GM21360 (cell line): Measurements from ENCODE around the gene TMEM135.
A peak's percentile ranks its signal among the peaks of the same experiment; 100 is the strongest.
"Not testable (repeated sequence)": the region's sequence is repeated elsewhere in the genome, so short reads cannot be mapped to it uniquely, and the experiment has no call there.

Source experiments
- ATAC-seq: cut with Tn5 transposase; IDR thresholded peaks from one replicate; pipeline ENCODE4 v1.9.1; 2021; ENCODE audit warnings: mild to moderate bottlenecking, moderate library complexity; ENCODE audit not compliant: unreplicated experiment

TMEM135 gene

DNA sequence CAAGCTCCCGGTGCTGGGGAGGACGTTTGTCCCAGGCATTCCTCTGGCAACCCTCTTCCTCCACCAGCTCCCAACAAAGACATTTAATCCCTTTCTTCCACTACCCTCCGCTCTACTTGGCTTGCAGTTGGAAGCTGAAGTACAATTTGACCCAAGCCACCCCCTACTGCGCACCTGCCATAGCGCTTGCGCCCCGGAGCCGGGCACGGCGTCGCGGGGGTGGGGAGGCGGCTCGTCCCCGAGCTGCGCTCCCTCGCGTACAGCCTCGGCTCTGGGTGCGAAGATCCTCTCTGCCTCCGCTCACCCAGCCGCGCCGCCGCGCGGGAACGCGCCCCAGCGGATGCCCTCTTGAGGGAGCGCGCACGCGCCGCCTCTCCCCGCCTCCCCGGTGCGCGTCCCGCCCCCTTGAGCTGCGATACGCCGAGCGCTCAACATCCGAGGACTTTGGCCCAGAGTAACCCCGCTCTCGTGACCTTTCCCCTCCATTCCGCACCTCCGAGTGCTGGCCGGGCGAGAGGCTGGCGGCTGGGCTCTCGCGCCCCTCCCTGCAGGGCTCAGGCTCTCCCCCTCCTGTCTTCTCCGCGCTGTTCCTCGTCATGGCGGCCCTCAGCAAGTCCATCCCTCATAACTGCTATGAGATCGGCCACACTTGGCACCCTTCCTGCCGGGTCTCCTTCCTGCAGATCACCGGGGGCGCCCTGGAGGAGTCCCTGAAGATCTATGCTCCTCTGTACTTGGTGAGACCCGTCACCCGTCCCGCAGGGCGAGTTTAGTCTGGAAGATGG, at the start of gene TMEM135:
TSS of gene TMEM135 (plus strand) at position 485 of the 785 bp plus-strand sequence. CDS start at position 597, 112 bp downstream.
- ATAC-seq, result peak; percentile 99

DNA sequence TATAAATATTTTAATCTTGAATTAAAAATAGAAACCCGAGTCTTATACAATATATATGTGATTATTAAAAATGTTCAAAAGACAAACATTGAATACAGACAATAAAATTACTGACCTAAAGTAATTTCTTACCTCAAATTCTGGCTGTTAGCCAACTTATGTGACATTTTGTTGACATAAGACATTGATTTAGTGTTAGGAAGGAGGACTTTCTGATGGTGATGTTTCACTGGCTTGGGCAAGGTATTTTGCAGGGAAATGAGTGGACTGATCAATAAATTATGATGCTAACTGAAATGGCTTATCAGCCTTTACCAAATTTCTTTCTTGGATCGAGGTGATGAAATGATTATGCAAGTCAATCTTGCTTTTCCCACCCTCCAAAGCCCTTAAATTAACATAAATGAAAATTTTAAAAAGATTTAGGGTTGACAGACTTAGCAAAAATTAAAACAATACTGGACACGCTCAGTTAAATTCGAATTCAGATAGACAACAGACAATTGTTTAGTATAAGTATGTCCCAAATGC, 49.3 kb upstream of the TMEM135 start:
- ATAC-seq, result no peak

DNA sequence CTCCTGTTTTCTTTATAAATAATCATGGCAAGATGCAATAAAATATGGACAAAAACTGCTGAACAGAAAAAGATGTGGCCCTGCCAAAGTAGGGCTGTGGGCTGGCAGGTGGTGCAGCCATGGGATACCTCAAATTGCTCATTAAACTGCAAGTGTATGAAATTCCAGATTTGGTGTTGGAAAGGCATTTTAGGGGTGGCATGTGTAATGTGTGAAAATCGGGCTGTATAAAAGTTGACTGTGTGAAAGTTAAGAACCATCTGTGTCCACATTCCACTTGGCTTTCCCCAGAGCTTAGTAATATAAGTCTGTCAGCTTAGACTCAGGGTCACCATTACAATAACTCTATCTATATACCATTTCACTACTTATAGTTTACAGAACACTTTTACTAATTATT, 47.7 kb upstream of the TMEM135 start:
- ATAC-seq, result no peak

DNA sequence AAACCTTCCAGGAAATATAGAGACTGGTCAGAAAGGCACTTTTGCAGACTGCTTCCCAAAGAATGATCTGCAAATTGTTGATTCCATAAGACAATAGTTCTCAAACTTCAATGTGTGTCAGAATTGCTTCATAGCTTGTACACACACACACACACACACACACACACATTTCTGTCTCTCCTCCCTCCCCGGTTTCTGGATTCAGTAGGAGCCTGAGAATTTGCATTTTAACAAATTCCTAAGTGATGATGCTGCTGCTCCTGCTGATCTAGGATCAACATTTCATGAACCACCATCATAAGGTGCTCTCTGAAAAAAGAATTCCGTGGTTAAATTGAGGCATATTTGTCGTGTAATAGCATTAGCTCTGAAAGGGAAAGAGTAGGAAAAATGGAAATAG, 47.2 kb upstream of the TMEM135 start:
- no peak for ATAC-seq

DNA sequence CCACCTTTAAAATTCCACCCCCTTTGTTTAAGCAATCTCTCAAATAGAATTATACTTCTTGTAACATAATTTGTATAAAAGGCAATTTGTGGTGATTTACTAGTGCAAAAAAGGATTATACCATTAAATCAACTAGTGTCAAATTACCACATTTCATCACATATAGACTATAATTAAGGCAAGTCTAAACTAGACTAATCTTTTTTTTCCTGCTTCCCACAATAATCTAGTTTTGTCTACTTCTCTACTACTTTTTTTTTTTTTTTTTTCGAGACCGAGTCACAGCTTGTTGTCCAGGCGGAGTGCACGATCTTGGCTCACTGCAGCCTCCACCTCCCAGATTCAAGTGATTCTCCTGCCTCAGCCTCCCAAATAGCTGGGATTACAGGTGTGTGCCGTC, 46.4 kb upstream of the TMEM135 start:
- no peak for ATAC-seq

DNA sequence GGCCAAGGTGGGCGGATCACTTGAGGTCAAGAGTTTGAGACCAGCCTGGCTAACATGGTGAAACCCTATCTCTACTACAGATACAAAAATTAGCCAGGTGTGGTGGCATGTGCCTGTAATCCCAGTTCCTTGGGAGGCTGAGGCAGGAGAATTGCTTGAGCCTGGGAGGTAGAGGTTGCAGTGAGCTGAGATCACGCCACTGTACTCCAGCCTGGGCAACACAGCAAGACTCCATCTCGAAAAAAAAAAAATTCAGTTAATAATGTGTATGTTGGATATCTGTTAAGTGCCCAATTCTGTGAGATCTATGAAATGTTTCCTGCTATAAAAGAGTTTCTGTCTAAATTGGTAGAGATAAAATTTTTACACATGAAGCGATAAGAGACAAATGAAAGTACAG, 45.4 kb upstream of the TMEM135 start:
- not testable (repeated sequence) for ATAC-seq

DNA sequence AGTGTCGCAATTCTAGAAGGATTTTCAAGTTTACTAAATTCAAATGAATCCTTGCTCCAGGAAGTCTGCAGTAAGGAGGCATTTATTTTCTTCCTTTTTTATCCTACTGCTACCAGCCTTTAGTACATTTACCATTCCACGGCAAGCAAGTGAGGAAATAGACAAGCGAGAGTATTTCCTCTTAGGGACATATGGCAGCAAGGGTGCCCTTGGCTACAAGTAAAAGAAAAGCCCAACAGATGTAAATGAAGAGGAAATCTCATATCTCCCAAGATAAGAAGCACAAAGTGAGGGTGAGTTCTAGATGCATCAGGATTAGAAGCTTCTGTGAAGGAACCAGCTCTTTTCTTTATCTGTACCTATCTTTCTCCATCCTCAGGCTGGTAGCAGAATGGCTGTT, 44.7 kb upstream of the TMEM135 start:
- ATAC-seq, result no peak

DNA sequence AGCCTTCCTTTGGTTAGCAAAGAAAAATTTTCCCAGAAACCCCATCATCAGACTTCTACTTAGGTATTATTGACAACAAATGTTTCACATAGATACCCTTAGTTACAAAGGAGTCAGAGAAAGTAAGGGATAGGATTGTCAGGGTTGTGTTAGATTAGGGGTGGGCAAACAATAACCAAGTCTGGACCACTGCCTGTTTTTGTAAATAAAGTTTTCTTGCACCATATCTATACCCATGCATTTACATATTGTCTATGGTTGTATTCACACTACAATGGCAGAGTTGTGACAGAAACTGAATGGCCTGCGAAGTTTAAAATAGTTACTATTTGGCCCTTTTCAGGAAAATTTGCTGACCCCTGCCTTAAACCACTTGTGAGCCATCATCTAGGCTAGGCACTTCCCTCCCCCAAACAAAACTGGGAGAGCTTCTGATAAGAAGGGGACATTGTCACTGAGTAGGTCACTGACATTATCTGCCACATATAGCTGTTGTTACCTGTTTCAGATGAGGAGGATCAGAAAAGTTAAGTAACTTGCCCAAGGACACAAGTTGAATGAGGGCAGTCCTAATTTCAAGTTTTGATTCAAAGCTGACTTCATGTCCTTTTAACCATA, 40.7 kb upstream of the TMEM135 start:
- ATAC-seq, result no peak

DNA sequence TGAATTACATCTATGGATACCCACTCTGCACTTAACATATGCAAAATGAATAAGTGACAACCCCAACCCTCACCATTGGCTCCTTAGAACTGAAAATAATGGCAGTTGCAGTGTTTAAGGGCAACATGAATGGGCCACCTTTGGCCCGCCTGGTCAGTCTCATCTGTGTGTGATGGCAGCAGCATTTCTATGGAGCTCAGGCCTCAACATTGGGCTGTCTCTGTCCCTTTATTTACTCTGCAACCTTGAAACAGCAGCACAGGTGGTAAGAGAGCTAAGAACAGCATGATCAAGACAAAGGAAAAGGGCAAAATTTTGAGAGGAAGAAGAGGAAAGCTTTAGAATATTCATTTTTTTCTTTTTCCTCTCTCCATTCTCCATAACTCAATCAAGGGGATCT, 38.3 kb upstream of the TMEM135 start:
- ATAC-seq, result no peak

DNA sequence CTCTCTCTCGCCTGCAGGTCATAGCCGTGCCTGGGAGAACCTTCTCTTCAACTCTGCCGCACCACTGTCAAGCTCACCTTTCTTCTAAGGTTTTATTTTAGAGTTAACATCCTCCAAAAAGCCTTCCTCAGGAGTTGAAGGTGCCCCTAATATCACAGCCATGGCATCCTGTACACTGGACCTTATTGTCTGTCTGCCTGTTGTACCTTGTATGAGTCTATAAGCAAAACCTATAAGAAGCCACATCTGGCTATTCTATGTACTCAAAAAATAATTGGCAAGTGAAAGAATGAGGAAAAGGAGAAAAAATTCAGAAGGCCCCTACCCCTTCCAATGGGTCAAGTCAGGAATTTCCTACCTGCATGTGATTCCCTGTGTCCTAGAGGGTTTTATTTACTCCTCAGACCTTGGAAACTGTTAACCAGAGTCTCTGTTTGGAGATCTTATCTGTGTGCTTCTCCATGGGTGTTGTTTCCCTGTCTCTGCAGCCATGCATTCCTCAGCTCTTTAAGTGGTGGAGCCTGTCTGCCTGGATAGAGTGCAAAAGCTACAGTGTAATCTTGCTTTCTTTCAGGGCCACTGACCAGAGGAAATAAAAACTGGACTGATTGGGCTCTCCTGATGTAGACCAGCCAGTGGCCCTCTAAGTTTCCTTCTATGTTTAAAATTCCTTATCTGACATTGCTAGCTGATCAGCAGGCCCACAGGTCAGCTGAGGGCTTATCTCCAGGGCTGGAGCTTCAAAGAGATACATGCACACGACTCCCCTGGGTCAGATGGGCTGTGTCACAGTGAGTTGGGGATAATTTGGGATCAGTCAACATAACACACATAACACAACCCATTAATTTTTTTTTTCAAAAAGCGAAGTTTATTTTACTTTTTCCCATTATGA, 37.6 kb upstream of the TMEM135 start:
- ATAC-seq, result no peak

DNA sequence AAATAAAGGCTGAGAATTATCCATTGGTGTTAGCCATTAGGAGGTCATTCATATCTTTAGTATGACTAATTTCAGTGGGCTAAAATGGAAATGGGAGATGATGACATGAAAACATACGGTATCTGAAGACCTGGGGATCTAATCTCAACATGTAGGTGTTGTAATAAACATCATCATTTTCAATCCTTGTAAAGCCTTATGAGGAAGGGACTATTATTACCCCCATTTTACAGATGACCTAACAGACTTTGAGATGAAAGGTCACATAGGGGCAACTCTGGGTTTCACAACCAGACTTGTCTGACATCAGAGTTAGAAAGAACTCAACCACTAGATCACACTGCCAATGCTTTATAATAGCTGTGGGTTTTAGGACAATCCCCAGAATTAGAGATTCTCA, 34.8 kb upstream of the TMEM135 start:
- no peak for ATAC-seq

DNA sequence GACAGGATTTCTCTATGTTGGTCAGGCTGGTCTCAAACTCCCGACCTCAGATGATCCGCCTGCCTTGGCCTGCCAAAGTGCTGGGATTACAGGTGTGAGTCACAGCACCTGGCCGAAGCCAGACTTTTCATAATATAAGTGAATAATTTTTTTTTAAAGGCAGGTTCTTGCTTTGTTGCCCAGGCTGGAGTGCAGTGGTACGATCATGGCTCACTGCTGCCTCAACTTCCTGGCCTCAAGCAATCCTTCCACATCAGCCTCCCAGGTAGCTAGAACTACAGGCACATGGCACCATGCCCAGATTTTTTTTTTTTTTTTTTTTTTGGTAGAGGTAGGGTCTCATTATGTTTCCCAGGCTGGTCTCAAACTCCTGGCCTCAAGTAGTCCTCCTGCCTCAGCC, 33.5 kb upstream of the TMEM135 start:
- not testable (repeated sequence) for ATAC-seq

DNA sequence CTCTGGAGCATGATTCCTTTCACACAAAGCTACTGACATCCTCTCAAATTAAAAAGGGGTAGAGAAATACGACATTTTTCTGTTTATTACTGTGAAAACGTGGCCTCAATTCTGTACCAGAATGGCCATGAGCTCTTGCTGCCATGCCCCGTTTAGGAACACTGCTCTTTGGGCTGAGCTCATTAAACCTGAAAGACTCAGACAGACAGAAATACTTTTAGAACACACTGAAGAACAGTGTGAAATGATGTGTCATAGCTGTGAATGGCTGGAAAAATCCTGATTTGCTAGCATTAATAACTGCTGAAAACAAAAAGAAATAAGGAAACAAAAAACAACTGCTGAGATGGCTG, 32.2 kb upstream of the TMEM135 start:
- no peak for ATAC-seq

DNA sequence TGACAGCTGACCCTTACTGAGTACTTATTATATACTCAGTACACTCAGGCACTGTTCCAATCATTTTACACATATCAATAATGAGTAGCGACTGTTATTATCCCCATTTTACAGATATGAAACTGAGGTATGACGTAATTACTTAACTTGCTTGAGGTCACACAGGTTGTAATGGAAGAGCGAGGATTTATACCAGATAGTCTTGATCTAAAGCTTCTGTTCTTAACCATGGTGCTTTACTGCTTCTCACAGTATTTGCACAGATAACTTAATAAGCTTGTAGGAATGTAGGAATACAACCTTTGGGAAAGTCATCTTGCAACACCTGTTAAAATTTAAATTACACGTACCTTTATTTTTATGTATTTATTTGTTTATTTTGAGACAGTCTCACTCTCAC, 31.7 kb upstream of the TMEM135 start:
- ATAC-seq, result no peak

DNA sequence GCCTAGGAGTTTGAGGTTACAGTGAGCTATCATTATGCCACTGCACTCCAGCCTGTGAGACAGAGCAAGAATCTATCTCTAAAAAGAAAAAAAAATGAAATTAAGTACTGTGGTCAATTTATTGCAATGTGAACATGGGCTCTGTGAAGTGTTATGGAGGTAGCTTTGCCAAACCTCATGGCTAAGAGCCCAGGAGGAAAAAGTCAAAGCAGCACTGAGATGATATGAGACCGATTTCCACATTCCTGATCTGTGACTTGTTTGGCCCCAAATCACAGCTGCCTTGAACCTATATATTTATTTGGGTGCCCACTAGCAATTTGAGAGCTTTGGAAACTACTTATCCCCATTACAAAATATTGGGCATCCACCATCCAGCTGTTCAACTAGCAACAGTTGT, 29.8 kb upstream of the TMEM135 start:
- no peak for ATAC-seq

DNA sequence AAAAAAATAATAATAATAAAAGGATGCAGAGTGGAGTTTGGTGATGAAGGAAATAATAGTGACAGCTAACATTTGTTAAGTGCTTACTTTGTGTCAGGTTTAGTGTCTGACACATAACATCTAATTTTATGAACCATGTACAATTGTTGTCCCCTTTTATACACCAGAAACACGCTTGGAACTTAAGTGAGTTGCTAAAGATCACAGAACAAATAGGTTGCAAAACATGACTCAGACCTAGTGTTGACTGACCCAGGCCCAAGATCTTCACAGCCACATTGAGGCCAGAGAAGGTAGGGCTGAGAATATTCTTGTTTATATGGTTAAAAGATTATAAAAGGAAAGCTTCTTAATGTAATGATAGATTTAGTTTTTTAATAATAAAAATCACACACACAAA, 25.6 kb upstream of the TMEM135 start:
- no peak for ATAC-seq

DNA sequence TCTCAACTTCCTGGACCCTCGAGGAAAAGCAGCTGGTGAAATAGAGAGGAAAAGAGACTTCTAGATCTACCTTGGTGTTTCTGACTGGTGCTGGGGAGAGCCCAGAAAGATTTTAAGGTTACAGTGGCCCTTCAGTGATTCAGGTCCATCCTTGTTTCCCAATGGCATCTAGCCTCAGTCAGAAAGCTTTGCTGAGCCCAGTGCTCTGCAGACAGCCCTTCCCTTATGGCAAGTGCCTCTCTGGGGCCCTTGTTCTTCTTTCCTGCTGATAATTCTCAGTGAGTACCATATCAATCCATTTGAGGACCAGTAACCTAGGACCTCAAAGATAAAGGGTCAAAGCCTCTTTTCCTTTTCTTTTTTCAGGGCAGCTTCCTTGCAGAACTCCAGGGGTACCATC, 25.1 kb upstream of the TMEM135 start:
- no peak for ATAC-seq

DNA sequence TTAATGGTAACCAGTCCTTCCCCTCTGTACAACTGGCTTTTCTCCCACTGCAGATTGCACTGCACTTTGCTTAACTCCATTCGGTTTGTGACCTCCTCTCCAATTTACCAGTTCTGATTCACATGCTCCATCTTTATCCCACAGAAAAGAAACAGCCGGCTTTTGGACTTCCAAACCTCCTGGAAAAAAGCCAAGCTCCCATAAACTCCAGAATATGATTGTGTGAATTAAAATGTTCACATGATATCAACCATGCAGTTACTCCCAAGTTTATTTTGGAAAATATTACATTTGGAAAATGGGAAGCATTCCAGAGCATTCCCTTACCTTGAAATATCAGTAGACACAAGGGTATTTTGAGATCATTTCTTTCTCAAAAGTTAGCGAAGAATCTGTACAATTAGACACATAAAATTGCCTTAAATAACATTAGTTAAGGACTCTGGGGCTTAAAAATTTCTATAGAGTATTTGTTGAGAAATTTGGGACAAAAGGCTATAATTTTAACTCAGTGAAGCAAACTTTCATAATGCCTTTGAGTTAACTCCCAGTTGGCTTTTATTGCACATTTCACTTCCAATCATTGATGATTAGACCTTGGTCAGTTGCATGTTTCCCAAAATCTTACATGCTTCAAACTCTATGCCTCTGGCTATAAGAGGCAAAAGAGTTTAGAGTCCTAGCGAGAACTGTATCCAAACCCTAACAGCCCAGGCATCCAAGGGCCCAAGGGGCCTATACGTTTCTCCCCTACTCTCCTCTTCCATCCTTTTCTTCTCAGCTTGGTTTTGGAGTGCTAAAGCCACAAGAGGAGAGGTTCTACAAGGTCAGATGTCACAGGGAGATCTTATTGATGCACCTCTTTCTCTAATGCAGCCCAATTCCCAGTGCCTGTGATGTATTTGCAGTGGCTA, 23.6 kb upstream of the TMEM135 start:
- ATAC-seq, result no peak

DNA sequence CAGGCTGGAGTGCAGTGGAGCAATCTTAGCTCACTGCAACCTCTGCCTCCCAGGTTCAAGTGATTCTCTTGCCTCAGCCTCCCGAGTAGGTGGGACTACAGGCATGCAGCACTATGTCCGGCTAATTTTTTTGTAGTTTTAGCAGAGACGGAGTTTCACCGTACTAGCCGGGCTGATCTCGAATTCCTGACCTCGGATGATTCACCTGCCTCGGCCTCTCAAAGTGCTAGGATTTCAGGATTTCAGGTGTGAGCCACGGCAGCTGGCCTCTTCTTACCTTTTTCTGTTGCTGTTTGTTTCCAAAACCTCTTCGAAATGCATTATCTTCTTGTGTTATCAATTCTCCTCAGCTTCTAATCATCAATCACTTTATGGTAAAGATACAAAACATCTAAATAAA, 22.1 kb upstream of the TMEM135 start:
- ATAC-seq, result no peak

DNA sequence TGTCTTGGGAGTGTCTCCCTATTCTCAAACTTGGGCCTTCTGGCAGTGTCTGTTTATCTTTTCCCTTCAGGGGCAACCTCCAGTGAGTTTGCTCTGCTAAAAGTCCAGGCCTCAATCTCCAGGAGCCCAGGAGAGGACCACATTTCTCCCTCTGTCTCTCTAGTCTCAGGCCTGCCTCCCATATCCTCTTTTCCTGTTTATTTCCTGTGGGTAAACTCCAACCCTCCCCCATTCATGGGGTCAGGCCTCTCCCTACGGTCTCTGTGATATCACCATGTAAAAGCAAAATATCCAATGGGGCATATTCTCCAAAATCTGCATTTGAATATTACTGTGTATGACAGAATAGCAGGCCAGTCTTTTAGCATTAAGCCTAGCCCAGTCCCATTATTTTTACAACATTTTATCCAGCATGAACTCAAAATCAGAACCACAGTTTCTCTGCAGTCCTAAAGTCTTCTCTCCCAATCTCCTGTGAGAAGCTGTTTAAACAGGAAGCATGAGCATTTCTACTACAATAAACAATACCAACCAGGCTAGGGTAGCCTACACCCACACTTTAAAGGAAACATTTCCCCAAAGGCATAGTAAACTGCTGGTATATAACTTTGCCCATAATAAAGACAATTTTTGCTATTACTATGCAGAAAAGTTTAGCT, 18.0 kb upstream of the TMEM135 start:
- no peak for ATAC-seq
